ENCODE measurements around the gene SKIL.

SKIL gene

GRCh38 chr3:170440344-170440743 lies 82.8 kb downstream of the SKIL start:
- DNase-seq: no peak

- DNase-seq: no peak
Observed at GRCh38 chr3:170441412-170441811, 83.9 kb downstream of the SKIL start.

- DNase-seq: no peak
Observed at GRCh38 chr3:170442947-170443346, 85.4 kb downstream of the SKIL start.

GRCh38 chr3:170443457-170443856 lies 85.9 kb downstream of the SKIL start:
- no peak for DNase-seq

All from activated naive CD4-positive, alpha-beta T cell treated with anti-CD3 and anti-CD28 coated beads, Interleukin-2, amount 50 U/mL, for 16 hours (primary cell).